Astrocyte (in vitro differentiated cells and primary cell): Measurements from ENCODE around the gene RUNX3. TPM values are rescaled to one million over a fixed set of nuclear protein-coding genes. Genes with fewer than 3 reads are reported as not detected.

ENCODE experiments used
- DNase-seq: peaks from one replicate; pipeline ENCODE4 v3.0.0-alpha.2; 2010; ENCODE audit warnings: low read depth
- FAIRE-seq: peaks from 2 replicates; lab custom pipeline; 2011; peaks lifted over from hg19 to GRCh38; lab: Jason Lieb, UNC
- H2AFZ ChIP-seq: 2 replicates; pipeline ENCODE4 v1.6.0; 2012; ENCODE audit warnings: low read depth, low read length, inconsistent platforms
- H3K27ac ChIP-seq: 2 replicates; pipeline ENCODE4 v1.5.1; 2011; ENCODE audit warnings: low read depth, low read length, inconsistent platforms
- H3K27me3 ChIP-seq: 2 replicates; pipeline ENCODE4 v1.6.0; 2011; ENCODE audit warnings: low read length, inconsistent platforms; ENCODE audit not compliant: insufficient read depth
- H3K36me3 ChIP-seq: 2 replicates; pipeline ENCODE4 v1.5.1; 2011; ENCODE audit warnings: low read length, inconsistent platforms; ENCODE audit not compliant: insufficient read depth
- H3K4me1 ChIP-seq: 2 replicates; pipeline ENCODE4 v1.5.1; 2011; ENCODE audit warnings: low read length, inconsistent platforms; ENCODE audit not compliant: insufficient read depth
- H3K4me2 ChIP-seq: 2 replicates; pipeline ENCODE4 v1.6.0; 2012; ENCODE audit warnings: low read length, inconsistent platforms
- H3K4me3 ChIP-seq: 2 replicates; pipeline ENCODE4 v1.5.1; 2011; ENCODE audit warnings: low read depth, mild to moderate bottlenecking, low read length, inconsistent platforms; ENCODE audit not compliant: insufficient read depth
- H3K79me2 ChIP-seq: 2 replicates; pipeline ENCODE4 v1.6.0; 2012; ENCODE audit warnings: mild to moderate bottlenecking, low read length, inconsistent platforms; ENCODE audit not compliant: insufficient read depth
- H3K9ac ChIP-seq: 2 replicates; pipeline ENCODE4 v1.6.0; 2012; ENCODE audit warnings: mild to moderate bottlenecking, low read length, inconsistent platforms
- H3K9me3 ChIP-seq: 2 replicates; pipeline ENCODE4 v1.5.1; 2012; ENCODE audit warnings: low read depth, mild to moderate bottlenecking, low read length, inconsistent platforms; ENCODE audit not compliant: insufficient read depth
- H4K20me1 ChIP-seq: 2 replicates; pipeline ENCODE4 v1.6.0; 2012; ENCODE audit warnings: low read length, inconsistent platforms; ENCODE audit not compliant: insufficient read depth
- H3K27ac Mint-ChIP-seq: one replicate; pipeline ENCODE4 v1.8.0; 2021; ENCODE audit warnings: mild to moderate bottlenecking, mixed read lengths; ENCODE audit not compliant: unreplicated experiment
- H3K27me3 Mint-ChIP-seq: one replicate; pipeline ENCODE4 v1.8.0; 2021; ENCODE audit warnings: low read depth, mixed read lengths; ENCODE audit not compliant: unreplicated experiment
- H3K36me3 Mint-ChIP-seq: one replicate; pipeline ENCODE4 v1.8.0; 2021; ENCODE audit warnings: low read depth, mixed read lengths; ENCODE audit not compliant: unreplicated experiment
- H3K4me1 Mint-ChIP-seq: one replicate; pipeline ENCODE4 v1.8.0; 2021; ENCODE audit warnings: low read depth, mixed read lengths; ENCODE audit not compliant: unreplicated experiment
- H3K4me3 Mint-ChIP-seq: one replicate; pipeline ENCODE4 v1.8.0; 2021; ENCODE audit warnings: mild to moderate bottlenecking, moderate library complexity, mixed read lengths; ENCODE audit not compliant: unreplicated experiment
- H3K9me3 Mint-ChIP-seq: one replicate; pipeline ENCODE4 v1.8.0; 2021; ENCODE audit warnings: mild to moderate bottlenecking, mixed read lengths; ENCODE audit not compliant: unreplicated experiment
- EZH2 ChIP-seq: IDR thresholded peaks from 2 replicates; pipeline ENCODE4 v1.6.1; 2012; ENCODE audit warnings: mild to moderate bottlenecking, low read length, inconsistent platforms; ENCODE audit not compliant: insufficient read depth
- total RNA-seq: library from RNA; stranded (reverse); gene quantifications from 2 replicates; pipeline ENCODE4 v1.2.1, GENCODE V29; 2021
- TF ChIP-seq, protein P1 (sequence below): IDR thresholded peaks from 2 replicates; pipeline ENCODE4 v1.5.1; 2011; ENCODE audit warnings: low read depth, mild to moderate bottlenecking, inconsistent platforms, low read length, moderate library complexity; ENCODE audit not compliant: insufficient read depth

RUNX3 gene
- total RNA-seq, 1 donor from 2014 or later = 2.5 TPM

DNA sequence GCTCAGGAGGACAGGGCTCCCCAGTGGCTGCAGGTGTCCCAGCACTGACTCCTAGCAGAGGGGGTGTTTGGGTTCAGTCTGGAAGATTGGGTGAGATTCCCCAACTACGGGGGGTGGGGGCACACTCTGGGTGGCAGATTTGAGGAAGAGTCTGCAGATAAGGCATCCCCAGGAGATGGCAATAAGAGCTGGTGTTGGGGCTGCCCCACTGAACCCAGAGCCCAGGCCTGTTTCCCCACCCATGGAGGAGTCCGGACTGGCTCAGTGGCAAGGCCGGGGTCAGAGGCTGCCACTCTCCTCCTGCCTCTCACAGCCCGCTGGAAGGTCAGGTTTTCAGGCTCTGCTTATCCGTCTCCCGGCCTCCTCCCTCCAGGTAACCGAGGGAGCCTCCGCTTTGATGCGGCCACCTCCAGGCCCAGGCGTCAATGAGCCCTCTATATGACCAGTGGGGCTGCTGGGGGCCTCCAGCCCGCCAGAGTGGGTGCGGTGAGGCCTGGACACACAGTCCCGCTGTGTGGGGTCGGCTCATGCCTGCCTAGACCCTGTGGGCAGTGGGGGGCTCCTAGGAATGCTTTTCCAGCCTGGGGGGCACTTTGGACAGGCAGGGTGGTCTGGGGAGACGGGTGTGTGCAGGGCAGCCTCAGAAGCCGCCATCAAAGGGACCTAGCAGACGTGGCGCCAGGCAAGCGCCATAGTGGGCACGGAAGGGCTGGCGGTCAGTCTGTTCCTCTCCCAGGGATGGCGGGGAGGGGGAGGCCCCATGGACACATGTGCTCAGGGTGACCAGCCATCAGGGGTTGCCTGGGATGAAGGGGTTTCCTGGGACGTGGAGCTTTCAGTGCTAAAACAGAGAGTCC lies 28.9 kb upstream of the RUNX3 start:
- peaks cover 24% of the 10 kb centered on the region for H3K27me3 Mint-ChIP-seq
- peaks cover 2% of the 10 kb centered on the region for H3K36me3 Mint-ChIP-seq
- H3K4me1 Mint-ChIP-seq = peaks cover 20% of the 10 kb centered on the region
- FAIRE-seq = no peak
- DNase-seq = no peak
- Histone ChIP-seq H3K27ac (no peak overlapping the region), H3K4me3 (no peak overlapping the region), H3K36me3 (no peaks in the 10 kb centered on the region), H3K4me2 (no peak overlapping the region), H3K79me2 (no peaks in the 10 kb centered on the region), H3K9me3 (no peaks in the 10 kb centered on the region), H3K4me1 (peaks cover 25% of the 10 kb centered on the region), H4K20me1 (no peaks in the 10 kb centered on the region), H3K27me3 (peaks cover 3% of the 10 kb centered on the region), H3K9ac (no peak overlapping the region), H2AFZ (no peak overlapping the region)
- no peak overlapping the region for H3K4me3 Mint-ChIP-seq
- TF ChIP-seq, protein P1, sequence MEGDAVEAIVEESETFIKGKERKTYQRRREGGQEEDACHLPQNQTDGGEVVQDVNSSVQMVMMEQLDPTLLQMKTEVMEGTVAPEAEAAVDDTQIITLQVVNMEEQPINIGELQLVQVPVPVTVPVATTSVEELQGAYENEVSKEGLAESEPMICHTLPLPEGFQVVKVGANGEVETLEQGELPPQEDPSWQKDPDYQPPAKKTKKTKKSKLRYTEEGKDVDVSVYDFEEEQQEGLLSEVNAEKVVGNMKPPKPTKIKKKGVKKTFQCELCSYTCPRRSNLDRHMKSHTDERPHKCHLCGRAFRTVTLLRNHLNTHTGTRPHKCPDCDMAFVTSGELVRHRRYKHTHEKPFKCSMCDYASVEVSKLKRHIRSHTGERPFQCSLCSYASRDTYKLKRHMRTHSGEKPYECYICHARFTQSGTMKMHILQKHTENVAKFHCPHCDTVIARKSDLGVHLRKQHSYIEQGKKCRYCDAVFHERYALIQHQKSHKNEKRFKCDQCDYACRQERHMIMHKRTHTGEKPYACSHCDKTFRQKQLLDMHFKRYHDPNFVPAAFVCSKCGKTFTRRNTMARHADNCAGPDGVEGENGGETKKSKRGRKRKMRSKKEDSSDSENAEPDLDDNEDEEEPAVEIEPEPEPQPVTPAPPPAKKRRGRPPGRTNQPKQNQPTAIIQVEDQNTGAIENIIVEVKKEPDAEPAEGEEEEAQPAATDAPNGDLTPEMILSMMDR = no peak
- no peak for TF ChIP-seq EZH2
- no peak overlapping the region for H3K27ac Mint-ChIP-seq
- no peaks in the 10 kb centered on the region for H3K9me3 Mint-ChIP-seq

DNA sequence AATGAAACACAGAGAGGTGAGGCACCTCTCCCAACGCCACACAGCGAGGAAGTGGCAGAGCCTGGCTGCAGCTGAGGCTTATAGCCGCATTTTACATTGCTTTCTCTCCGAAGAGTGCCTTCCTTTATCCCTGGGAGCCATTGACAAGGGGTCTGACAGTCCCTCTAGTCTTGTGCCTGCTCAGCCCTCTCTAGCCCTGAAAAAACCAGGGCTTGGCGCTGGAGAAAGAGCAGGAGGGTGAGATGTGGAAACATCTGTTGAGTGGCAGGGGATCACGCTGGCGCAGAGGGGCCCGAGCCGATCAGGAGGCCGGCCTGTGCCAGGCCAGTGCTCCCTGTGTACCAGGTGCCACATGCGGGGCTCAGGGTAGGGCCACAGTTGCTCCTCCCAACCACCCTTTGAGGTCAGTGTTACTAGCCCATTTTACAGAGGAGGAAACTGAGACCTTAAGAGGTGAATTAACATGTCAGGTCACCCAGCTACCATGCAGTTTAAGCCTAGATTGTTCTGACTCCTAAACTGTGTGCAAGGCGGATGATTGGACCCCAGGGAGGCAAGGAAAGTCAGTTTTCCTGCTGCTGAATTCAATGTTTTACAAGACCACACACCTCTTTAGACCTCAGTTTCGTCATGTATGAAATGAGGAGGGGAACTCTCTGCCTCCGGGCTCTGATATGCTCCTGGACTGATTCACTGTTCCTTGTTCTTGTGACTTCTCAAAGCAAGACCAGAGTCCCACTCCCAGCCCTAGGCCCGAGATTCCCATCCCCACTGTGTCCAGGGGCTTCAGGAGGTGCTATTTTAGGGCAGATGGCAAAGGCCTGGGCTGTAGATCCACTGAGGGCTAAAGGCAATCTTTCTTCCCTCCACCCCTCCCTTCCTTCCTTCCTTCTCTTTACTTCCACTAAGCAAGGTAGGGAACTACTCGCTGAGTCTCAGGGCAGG lies 28.0 kb upstream of the RUNX3 start:
- H3K9me3 Mint-ChIP-seq = no peaks in the 10 kb centered on the region
- peaks cover 24% of the 10 kb centered on the region for H3K27me3 Mint-ChIP-seq
- Histone ChIP-seq H3K4me3 (no peak overlapping the region), H4K20me1 (no peaks in the 10 kb centered on the region), H3K79me2 (no peaks in the 10 kb centered on the region), H3K4me1 (peaks cover 17% of the 10 kb centered on the region), H2AFZ (no peak overlapping the region), H3K9me3 (no peaks in the 10 kb centered on the region), H3K9ac (no peak overlapping the region), H3K27ac (no peak overlapping the region), H3K27me3 (no peaks in the 10 kb centered on the region), H3K36me3 (no peaks in the 10 kb centered on the region), H3K4me2 (no peak overlapping the region)
- no peak for DNase-seq
- H3K4me3 Mint-ChIP-seq = no peak overlapping the region
- H3K36me3 Mint-ChIP-seq = peaks cover 2% of the 10 kb centered on the region
- FAIRE-seq = no peak
- TF ChIP-seq, protein P1 = no peak
- no peak for TF ChIP-seq EZH2
- no peak overlapping the region for H3K27ac Mint-ChIP-seq
- peaks cover 15% of the 10 kb centered on the region for H3K4me1 Mint-ChIP-seq
